Suprapubic skin (tissue), 3 donors: Measurements from ENCODE around the gene TNIK.

Experiments
- EP300 ChIP-seq: sonication (generic); formaldehyde crosslinking; IDR thresholded peaks from one replicate; pipeline ENCODE4 v1.6.1; 2017; ENCODE audit warnings: antibody characterized with exemption
- POLR2A ChIP-seq, 2 donors: fragments of 450-650 bp; IDR thresholded peaks; one replicate each; pipeline ENCODE4 v1.6.1; 2017; ENCODE audit warnings: antibody characterized with exemption in 2 of 2, mild to moderate bottlenecking in 2 of 2, moderate library complexity in 2 of 2
- TF ChIP-seq, protein P1 (sequence below), 2 donors: fragments of 200-600 bp in 1 of 2; fragments of 450-650 bp in 1 of 2; sonication (generic) in 1 of 2; IDR thresholded peaks; one replicate each; pipeline ENCODE4 v1.5.1; 2016 to 2019; ENCODE audit warnings: antibody characterized with exemption in 2 of 2, mild to moderate bottlenecking in 1 of 2, moderate library complexity in 1 of 2

DNA sequence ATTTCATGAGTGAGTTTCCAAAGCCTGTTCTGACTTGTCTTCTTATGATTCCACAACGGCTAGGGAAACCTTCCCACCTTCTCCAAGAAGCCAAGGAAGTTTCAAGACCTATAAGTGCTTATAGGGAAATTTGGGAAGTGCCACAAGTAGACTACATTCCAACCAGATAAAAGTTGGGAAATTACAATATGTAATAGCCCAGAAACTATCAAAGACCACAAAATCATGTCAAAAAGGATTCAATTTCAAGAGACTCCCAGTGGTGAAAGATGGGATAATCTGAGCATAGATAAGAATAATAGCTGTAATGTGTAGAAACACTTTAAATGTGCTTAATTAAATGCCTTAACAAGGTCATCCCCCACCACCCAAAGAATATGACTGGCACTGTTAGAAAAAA, 264.5 kb downstream of the TNIK start:
- TF ChIP-seq, protein P1, sequence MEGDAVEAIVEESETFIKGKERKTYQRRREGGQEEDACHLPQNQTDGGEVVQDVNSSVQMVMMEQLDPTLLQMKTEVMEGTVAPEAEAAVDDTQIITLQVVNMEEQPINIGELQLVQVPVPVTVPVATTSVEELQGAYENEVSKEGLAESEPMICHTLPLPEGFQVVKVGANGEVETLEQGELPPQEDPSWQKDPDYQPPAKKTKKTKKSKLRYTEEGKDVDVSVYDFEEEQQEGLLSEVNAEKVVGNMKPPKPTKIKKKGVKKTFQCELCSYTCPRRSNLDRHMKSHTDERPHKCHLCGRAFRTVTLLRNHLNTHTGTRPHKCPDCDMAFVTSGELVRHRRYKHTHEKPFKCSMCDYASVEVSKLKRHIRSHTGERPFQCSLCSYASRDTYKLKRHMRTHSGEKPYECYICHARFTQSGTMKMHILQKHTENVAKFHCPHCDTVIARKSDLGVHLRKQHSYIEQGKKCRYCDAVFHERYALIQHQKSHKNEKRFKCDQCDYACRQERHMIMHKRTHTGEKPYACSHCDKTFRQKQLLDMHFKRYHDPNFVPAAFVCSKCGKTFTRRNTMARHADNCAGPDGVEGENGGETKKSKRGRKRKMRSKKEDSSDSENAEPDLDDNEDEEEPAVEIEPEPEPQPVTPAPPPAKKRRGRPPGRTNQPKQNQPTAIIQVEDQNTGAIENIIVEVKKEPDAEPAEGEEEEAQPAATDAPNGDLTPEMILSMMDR (IDR thresholded peaks at IDR 0.05) = no peak
- no peak for TF ChIP-seq EP300
- no peak for TF ChIP-seq POLR2A (IDR thresholded peaks at IDR 0.05)
